HG03095 (cell line): ENCODE data around the gene PTGES2.

ENCODE experiments used
- ATAC-seq: cut with Tn5 transposase; IDR thresholded peaks from one replicate; pipeline ENCODE4 v1.9.1; 2021; ENCODE audit warnings: moderate library complexity; ENCODE audit not compliant: unreplicated experiment

The PTGES2 gene

GRCh38 chr9:128106181-128106939 lies 21.2 kb downstream of the PTGES2 start:
- ATAC-seq, result no peak

- ATAC-seq, result no peak
Observed at GRCh38 chr9:128105538-128106175, 21.9 kb downstream of the PTGES2 start.

GRCh38 chr9:128104171-128104618 lies 23.3 kb downstream of the PTGES2 start:
- no peak for ATAC-seq

- ATAC-seq, result no peak
Observed at GRCh38 chr9:128103589-128103962, 24.0 kb downstream of the PTGES2 start.

GRCh38 chr9:128102861-128103588 lies 24.5 kb downstream of the PTGES2 start:
- no peak for ATAC-seq

GRCh38 chr9:128102196-128102595 lies 25.3 kb downstream of the PTGES2 start:
- no peak for ATAC-seq

GRCh38 chr9:128101690-128102089 lies 25.8 kb downstream of the PTGES2 start:
- no peak for ATAC-seq

- ATAC-seq, result no peak
Observed at GRCh38 chr9:128101231-128101661, 26.3 kb downstream of the PTGES2 start.

GRCh38 chr9:128100581-128100980 lies 26.9 kb downstream of the PTGES2 start:
- no peak for ATAC-seq

GRCh38 chr9:128099932-128100491 lies 27.5 kb downstream of the PTGES2 start:
- ATAC-seq, result no peak

GRCh38 chr9:128099231-128099931 lies 28.1 kb downstream of the PTGES2 start:
- no peak for ATAC-seq

GRCh38 chr9:128098297-128099230 lies 29.0 kb downstream of the PTGES2 start:
- no peak for ATAC-seq

- no peak for ATAC-seq
Observed at GRCh38 chr9:128097543-128098296, 29.8 kb downstream of the PTGES2 start.

- no peak for ATAC-seq
Observed at GRCh38 chr9:128096616-128097536, 30.7 kb downstream of the PTGES2 start.

- ATAC-seq, result no peak
Observed at GRCh38 chr9:128094950-128095544, 32.5 kb downstream of the PTGES2 start.

- ATAC-seq, result peak; percentile 75
Observed at GRCh38 chr9:128094166-128094949, 33.2 kb downstream of the PTGES2 start.

- ATAC-seq, result no peak
Observed at GRCh38 chr9:128093011-128093410, 34.5 kb downstream of the PTGES2 start.
